Immature natural killer cell (primary cell): ENCODE measurements around the gene SLC25A44. TPM values are rescaled to one million over a fixed set of nuclear protein-coding genes. Genes with fewer than 3 reads are reported as not detected.

Experiments used
- DNase-seq, 3 donors: peaks; one replicate each; pipeline ENCODE4 v3.0.0; 2022; ENCODE audit warnings: mixed read lengths in 1 of 3
- H3K27ac Mint-ChIP-seq, 6 donors: one replicate each; pipeline ENCODE4 v1.8.0; 2020; ENCODE audit warnings: mixed read lengths in 6 of 6, mild to moderate bottlenecking in 5 of 6, inconsistent platforms in 4 of 6, moderate library complexity in 3 of 6
- H3K27me3 Mint-ChIP-seq, 3 donors: one replicate each; pipeline ENCODE4 v1.8.0; 2020 to 2021; ENCODE audit warnings: low read depth in 3 of 3, mild to moderate bottlenecking in 3 of 3, mixed read lengths in 3 of 3, moderate library complexity in 3 of 3, inconsistent platforms in 1 of 3
- H3K36me3 Mint-ChIP-seq, 3 donors: one replicate each; pipeline ENCODE4 v1.8.0; 2020; ENCODE audit warnings: mixed read lengths in 3 of 3, inconsistent platforms in 2 of 3, mild to moderate bottlenecking in 2 of 3
- H3K4me1 Mint-ChIP-seq, 2 donors: one replicate each; pipeline ENCODE4 v1.8.0; 2020; ENCODE audit warnings: inconsistent platforms in 2 of 2, mild to moderate bottlenecking in 2 of 2, mixed read lengths in 2 of 2, moderate library complexity in 1 of 2
- H3K4me3 Mint-ChIP-seq, 5 donors: one replicate each; pipeline ENCODE4 v1.8.0; 2020; ENCODE audit warnings: mild to moderate bottlenecking in 5 of 5, mixed read lengths in 5 of 5, inconsistent platforms in 3 of 5, moderate library complexity in 3 of 5
- H3K9me3 Mint-ChIP-seq, 6 donors: one replicate each; pipeline ENCODE4 v1.8.0; 2020; ENCODE audit warnings: mild to moderate bottlenecking in 6 of 6, mixed read lengths in 6 of 6, inconsistent platforms in 4 of 6, moderate library complexity in 3 of 6
- polyA plus RNA-seq, 3 donors: library from polyadenylated mRNA; unstranded; fragments of 300-500 nt; fragmentation: Illumina TruSeq; gene quantifications; one replicate each; pipeline ENCODE4 v1.2.3, GENCODE V29; 2021

The SLC25A44 gene
- polyA plus RNA-seq, 3 donors from 2014 or later = 5.5 to 21.5 (median 12.1) TPM

- Mint-ChIP-seq H3K36me3 (peaks cover 31 to 32% (median 31%) of the 10 kb centered on the region in 3 donors), H3K27ac (peak overlapping the region in 4 of 6 donors; percentile 2 to 52 (median 15)), H3K9me3 (no peaks in the 10 kb centered on the region), H3K27me3 (peaks cover 0 to 2% (median 0%) of the 10 kb centered on the region in 3 donors), H3K4me3 (no peak overlapping the region), H3K4me1 (peaks cover 19 to 39% of the 10 kb centered on the region in 2 donors)
- DNase-seq = no peak
These were observed 28.2 kb downstream of the SLC25A44 start for GRCh38 chr1:156221986-156222692.

DNA sequence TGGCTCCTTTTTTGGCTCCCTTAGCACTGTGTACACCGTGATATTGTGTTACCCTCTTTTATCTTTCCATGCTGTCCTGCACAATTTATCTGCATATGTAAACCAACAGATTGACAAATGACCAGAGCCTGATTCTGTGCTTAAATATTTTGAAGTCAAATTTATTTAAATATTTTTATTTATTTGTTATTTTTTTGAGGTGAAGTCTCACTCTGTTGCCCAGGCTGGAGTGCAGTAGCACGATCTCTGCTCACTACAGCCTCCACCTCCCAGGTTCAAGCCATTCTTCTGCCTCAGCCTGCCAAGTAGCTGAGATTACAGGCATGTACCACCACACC, 31.7 kb downstream of the SLC25A44 start:
- H3K4me1 Mint-ChIP-seq = peaks cover 10 to 24% of the 10 kb centered on the region in 2 donors
- peaks cover 0 to 3% (median 0%) of the 10 kb centered on the region in 3 donors for H3K27me3 Mint-ChIP-seq
- peak overlapping the region in 1 of 5 donors; percentile 0 for H3K4me3 Mint-ChIP-seq
- H3K36me3 Mint-ChIP-seq = peaks cover 35 to 38% (median 38%) of the 10 kb centered on the region in 3 donors
- no peaks in the 10 kb centered on the region for H3K9me3 Mint-ChIP-seq
- peak overlapping the region; percentile 3 to 73 (median 30) for H3K27ac Mint-ChIP-seq
- DNase-seq = no peak

DNA sequence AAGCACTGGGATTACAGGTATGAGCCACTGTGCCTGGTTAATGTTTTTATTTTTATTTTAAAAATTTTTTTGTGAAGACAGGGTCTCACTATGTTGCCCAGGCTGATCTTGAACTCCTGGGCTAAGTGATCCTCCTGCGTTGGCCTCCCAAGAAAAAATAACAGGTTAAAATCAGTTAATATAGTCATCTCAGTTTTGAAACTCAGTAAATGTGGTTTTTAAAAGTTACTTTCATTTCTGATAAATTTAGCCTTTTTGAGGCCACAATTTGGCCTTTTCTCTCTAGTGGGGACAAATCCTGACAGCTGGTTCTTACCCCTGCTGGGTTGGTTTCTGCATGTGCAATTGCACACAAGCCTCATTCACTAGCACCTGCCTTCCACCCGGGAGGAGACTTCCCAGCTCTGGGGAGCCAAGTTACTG, 32.2 kb downstream of the SLC25A44 start:
- no peaks in the 10 kb centered on the region for H3K9me3 Mint-ChIP-seq
- H3K27me3 Mint-ChIP-seq = peaks cover 0 to 3% (median 0%) of the 10 kb centered on the region in 3 donors
- H3K27ac Mint-ChIP-seq = peak overlapping the region in 5 of 6 donors; percentile 2 to 73 (median 44)
- H3K4me3 Mint-ChIP-seq = no peak overlapping the region
- DNase-seq = no peak
- H3K4me1 Mint-ChIP-seq = peaks cover 10 to 24% of the 10 kb centered on the region in 2 donors
- peaks cover 32 to 35% (median 35%) of the 10 kb centered on the region in 3 donors for H3K36me3 Mint-ChIP-seq

DNA sequence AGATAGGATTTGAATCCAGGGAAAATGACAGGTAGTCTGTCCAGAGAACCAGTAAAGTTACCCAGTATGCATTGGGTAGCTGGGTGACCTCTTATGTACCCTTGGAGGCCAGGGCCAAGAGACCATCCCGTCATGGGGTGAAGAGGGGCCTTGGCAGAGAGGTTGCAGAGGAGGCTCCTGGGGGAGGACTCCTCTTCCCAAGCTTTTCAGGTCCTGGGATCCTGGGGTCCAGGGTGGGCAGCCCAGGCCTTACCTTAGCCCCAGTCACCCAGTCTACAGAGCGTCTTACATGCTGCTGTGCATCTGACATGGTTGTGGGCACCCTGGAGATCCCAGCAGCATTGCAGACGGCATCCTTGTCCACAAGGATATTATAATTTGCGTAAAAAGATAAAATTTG, 32.9 kb downstream of the SLC25A44 start:
- H3K9me3 Mint-ChIP-seq = no peaks in the 10 kb centered on the region
- peaks cover 0 to 3% (median 3%) of the 10 kb centered on the region in 3 donors for H3K27me3 Mint-ChIP-seq
- H3K27ac Mint-ChIP-seq = peak overlapping the region in 1 of 6 donors; percentile 44
- peaks cover 10 to 24% of the 10 kb centered on the region in 2 donors for H3K4me1 Mint-ChIP-seq
- no peak for DNase-seq
- H3K36me3 Mint-ChIP-seq = peaks cover 27 to 31% (median 29%) of the 10 kb centered on the region in 3 donors
- H3K4me3 Mint-ChIP-seq = no peak overlapping the region

GRCh38 chr1:156228501-156228900, 34.6 kb downstream of the SLC25A44 start:
- DNase-seq = no peak
- Mint-ChIP-seq H3K4me1 (peaks cover 9 to 16% of the 10 kb centered on the region in 2 donors), H3K27ac (no peak overlapping the region), H3K9me3 (no peaks in the 10 kb centered on the region), H3K27me3 (peaks cover 2 to 5% (median 3%) of the 10 kb centered on the region in 3 donors), H3K4me3 (no peak overlapping the region), H3K36me3 (peaks cover 13 to 21% (median 15%) of the 10 kb centered on the region in 3 donors)

DNA sequence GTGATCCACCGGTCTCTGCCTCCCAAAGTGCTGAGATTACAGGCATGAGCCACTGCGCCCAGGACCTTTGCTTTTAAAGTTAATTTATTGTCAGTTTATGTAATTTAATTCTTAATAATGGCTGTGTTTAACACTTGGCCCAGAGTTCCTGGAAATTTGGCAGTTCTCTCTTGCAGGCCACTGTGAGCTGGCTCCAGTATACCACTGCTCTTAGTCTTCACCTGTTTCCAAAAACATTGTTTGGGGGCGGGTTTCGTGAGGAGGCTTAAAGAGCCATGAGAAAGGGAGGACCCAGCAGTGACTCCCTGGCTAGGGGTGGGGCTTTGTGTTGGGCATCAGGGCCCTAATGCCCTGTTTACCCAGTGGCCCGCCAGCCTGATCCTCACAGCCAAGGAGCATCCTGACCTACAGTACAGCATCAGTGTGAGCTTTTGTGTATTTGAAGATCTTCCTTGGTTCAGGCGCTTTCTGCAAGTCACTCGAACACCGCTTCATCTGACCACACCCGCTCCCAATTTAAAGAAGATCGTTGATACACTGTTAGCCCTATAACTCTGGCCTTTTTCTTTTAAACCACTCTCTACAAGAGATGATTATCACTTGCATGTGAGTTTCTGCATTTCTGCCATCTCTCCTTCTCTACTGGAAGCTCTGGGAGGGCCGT, 36.0 kb downstream of the SLC25A44 start:
- H3K9me3 Mint-ChIP-seq = no peaks in the 10 kb centered on the region
- no peak overlapping the region for H3K4me3 Mint-ChIP-seq

DNA sequence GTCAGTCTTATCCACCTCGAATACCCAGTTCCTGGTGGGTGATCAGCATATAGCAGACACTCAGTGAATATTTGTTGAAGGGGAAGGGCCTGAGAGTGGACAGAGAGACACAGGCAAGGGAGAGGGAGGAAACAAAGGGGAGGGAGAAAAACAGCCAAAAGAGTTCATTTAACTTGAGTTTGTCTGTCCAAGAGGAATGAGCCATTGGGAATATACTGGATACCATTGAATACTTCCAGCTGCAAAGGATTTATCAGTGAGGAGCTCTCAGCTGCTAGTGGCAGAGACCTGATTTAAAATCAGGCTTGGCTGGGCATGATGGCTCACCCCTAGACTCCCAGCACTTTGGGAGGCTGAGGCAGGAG, 36.6 kb downstream of the SLC25A44 start:
- Mint-ChIP-seq H3K4me1 (peaks cover 5 to 8% of the 10 kb centered on the region in 2 donors), H3K9me3 (no peaks in the 10 kb centered on the region), H3K36me3 (peaks cover 9 to 14% (median 11%) of the 10 kb centered on the region in 3 donors), H3K4me3 (no peak overlapping the region), H3K27ac (no peak overlapping the region), H3K27me3 (peaks cover 2 to 5% (median 2%) of the 10 kb centered on the region in 3 donors)
- DNase-seq = no peak

More for the DNA sequence above, 36.0 kb downstream of the SLC25A44 start:
- DNase-seq = no peak
- Mint-ChIP-seq H3K36me3 (peaks cover 9 to 18% (median 11%) of the 10 kb centered on the region in 3 donors), H3K4me1 (peaks cover 8 to 12% of the 10 kb centered on the region in 2 donors), H3K27ac (no peak overlapping the region), H3K27me3 (peaks cover 2 to 5% (median 2%) of the 10 kb centered on the region in 3 donors)

GRCh38 chr1:156232201-156232894, 38.4 kb downstream of the SLC25A44 start:
- H3K9me3 Mint-ChIP-seq = no peaks in the 10 kb centered on the region
- peaks cover 9 to 23% (median 12%) of the 10 kb centered on the region in 3 donors for H3K36me3 Mint-ChIP-seq
- H3K27me3 Mint-ChIP-seq = peaks cover 2 to 6% (median 5%) of the 10 kb centered on the region in 3 donors
- H3K4me1 Mint-ChIP-seq = no peaks in the 10 kb centered on the region
- H3K4me3 Mint-ChIP-seq = no peak overlapping the region
- H3K27ac Mint-ChIP-seq = peak overlapping the region in 1 of 6 donors; percentile 50
- DNase-seq = no peak

GRCh38 chr1:156233426-156234127, 39.7 kb downstream of the SLC25A44 start:
- no peak for DNase-seq
- peaks cover 2 to 6% (median 5%) of the 10 kb centered on the region in 3 donors for H3K27me3 Mint-ChIP-seq
- H3K27ac Mint-ChIP-seq = peak overlapping the region in 1 of 6 donors; percentile 40
- no peaks in the 10 kb centered on the region for H3K4me1 Mint-ChIP-seq
- H3K9me3 Mint-ChIP-seq = no peaks in the 10 kb centered on the region
- H3K4me3 Mint-ChIP-seq = no peak overlapping the region
- peaks cover 4 to 26% (median 15%) of the 10 kb centered on the region in 3 donors for H3K36me3 Mint-ChIP-seq

DNA sequence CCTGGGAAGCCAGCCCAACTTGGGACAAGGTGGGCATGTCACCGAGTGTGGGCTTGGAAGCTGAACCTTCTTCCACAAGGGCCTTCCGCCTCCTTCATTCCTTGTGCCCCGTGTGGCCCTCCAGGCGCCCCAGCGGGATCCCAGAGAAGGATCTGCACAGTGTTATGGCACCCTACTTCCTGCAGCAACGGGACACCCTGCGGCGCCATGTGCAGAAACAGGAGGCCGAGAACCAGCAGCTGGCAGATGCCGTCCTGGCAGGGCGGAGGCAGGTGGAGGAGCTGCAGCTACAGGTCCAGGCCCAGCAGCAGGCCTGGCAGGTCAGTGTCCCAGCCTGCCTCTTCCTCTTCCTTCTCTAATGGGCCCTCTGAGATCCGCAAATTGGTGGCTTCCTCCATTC, 42.3 kb downstream of the SLC25A44 start:
- Mint-ChIP-seq H3K27me3 (peaks cover 0 to 6% (median 5%) of the 10 kb centered on the region in 3 donors), H3K9me3 (no peaks in the 10 kb centered on the region), H3K4me1 (no peaks in the 10 kb centered on the region), H3K4me3 (no peak overlapping the region), H3K27ac (no peak overlapping the region), H3K36me3 (peaks cover 9 to 25% (median 12%) of the 10 kb centered on the region in 3 donors)
- DNase-seq = no peak

DNA sequence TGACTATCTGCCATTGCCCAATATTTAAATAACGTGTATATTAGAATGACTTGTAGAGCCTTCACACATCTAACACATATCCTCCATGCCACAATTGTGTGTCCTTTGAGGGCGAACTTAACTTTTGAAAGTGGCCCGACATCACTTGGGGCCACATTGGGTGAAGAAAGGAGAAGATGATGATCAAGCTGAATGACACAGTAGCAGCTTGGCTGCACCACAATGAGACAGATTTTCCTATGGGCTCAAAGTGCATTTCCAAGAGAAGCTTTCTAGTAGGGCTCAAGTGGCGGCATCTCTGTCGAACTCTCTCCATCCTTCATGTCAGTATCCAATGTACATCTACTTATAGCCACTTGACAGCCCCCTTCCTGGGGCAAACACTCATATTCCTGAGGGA, 44.3 kb downstream of the SLC25A44 start:
- Mint-ChIP-seq H3K9me3 (no peaks in the 10 kb centered on the region), H3K36me3 (peaks cover 9 to 25% (median 12%) of the 10 kb centered on the region in 3 donors), H3K4me3 (no peak overlapping the region), H3K27ac (no peak overlapping the region), H3K27me3 (peaks cover 0 to 4% (median 0%) of the 10 kb centered on the region in 3 donors), H3K4me1 (no peaks in the 10 kb centered on the region)
- no peak for DNase-seq

- no peak for DNase-seq
- H3K27ac Mint-ChIP-seq = no peak overlapping the region
- no peaks in the 10 kb centered on the region for H3K9me3 Mint-ChIP-seq
- peaks cover 1 to 4% (median 2%) of the 10 kb centered on the region in 3 donors for H3K27me3 Mint-ChIP-seq
- peaks cover 16% of the 10 kb centered on the region in 2 donors for H3K4me1 Mint-ChIP-seq
- H3K4me3 Mint-ChIP-seq = no peak overlapping the region
- peaks cover 9 to 21% (median 12%) of the 10 kb centered on the region in 3 donors for H3K36me3 Mint-ChIP-seq
These were observed 47.5 kb downstream of the SLC25A44 start for GRCh38 chr1:156241311-156241811.

GRCh38 chr1:156241926-156242325, 48.0 kb downstream of the SLC25A44 start, which contains the start of gene BGLAP:
BGLAP (plus strand) TSS chr1:156242184; CDS start chr1:156242232, 48 bp downstream.
- no peak within 1 kb of the TSS for H3K27ac Mint-ChIP-seq
- peaks cover 16% of the 10 kb centered on the region in 2 donors for H3K4me1 Mint-ChIP-seq
- no peaks in the 10 kb centered on the region for H3K9me3 Mint-ChIP-seq
- H3K27me3 Mint-ChIP-seq = peaks cover 1 to 4% (median 2%) of the 10 kb centered on the region in 3 donors
- peaks cover 9 to 16% (median 10%) of the 10 kb centered on the region in 3 donors for H3K36me3 Mint-ChIP-seq
- DNase-seq = no peak
- no peak within 1 kb of the TSS for H3K4me3 Mint-ChIP-seq
